ENCODE measurements around the gene FCHO2. TPM values are rescaled to one million over a fixed set of nuclear protein-coding genes. Genes with fewer than 3 reads are reported as not detected.

FCHO2 gene
- total RNA-seq, 2 donors from 2014 or later: 16.8 to 18.5 TPM

GRCh38 chr5:73129143-73129542 lies 173.3 kb downstream of the FCHO2 start:
- peaks cover 15% of the 10 kb centered on the region for H3K4me1 Mint-ChIP-seq
- H3K4me3 Mint-ChIP-seq: no peak overlapping the region
- Histone ChIP-seq H3K27me3 (ENCODE audit: control insufficient read depth, insufficient read depth, low read length, poor library complexity, severe bottlenecking) (peaks cover 7% of the 10 kb centered on the region), H3K9ac (ENCODE audit: extremely low read depth, low read length, poor library complexity, severe bottlenecking) (no peak overlapping the region), H3K4me3 (ENCODE audit: low read length) (no peak overlapping the region), H3K27ac (ENCODE audit: low read depth, low read length) (no peak overlapping the region), H3K4me1 (ENCODE audit: control insufficient read depth, insufficient read depth, low read length) (no peaks in the 10 kb centered on the region), H3K36me3 (ENCODE audit: control insufficient read depth, insufficient read depth, low read length) (no peaks in the 10 kb centered on the region), H3K9me3 (ENCODE audit: control insufficient read depth, low read length) (no peaks in the 10 kb centered on the region)
- no peaks in the 10 kb centered on the region for H3K36me3 Mint-ChIP-seq (ENCODE audit: low read depth)
- H3K9me3 Mint-ChIP-seq: peaks cover 2% of the 10 kb centered on the region
- DNase-seq: no peak
- H3K27ac Mint-ChIP-seq: no peak overlapping the region
- peaks cover 9% of the 10 kb centered on the region for H3K27me3 Mint-ChIP-seq (ENCODE audit: insufficient read depth)
- WGBS, 2 experiments (ENCODE audit: insufficient coverage in 1 of 2, insufficient read length in 1 of 2): 92% methylated on average over 2 to 5 of the region's 5 CpGs
- TF ChIP-seq CTCF (conservative IDR thresholded peaks at IDR 0.05): no peak

- WGBS, 2 experiments (ENCODE audit: insufficient coverage in 1 of 2, insufficient read length in 1 of 2): 60 to 80% methylated on average over 1 of the region's 1 CpG
- no peaks in the 10 kb centered on the region for H3K36me3 ChIP-seq (ENCODE audit: control insufficient read depth, insufficient read depth, low read length)
- no peak overlapping the region for H3K27ac ChIP-seq (ENCODE audit: low read depth, low read length)
- H3K4me3 ChIP-seq (ENCODE audit: low read length): no peak overlapping the region
- no peak for DNase-seq
- Mint-ChIP-seq H3K4me3 (no peak overlapping the region), H3K27me3 (ENCODE audit: insufficient read depth) (peaks cover 2% of the 10 kb centered on the region), H3K36me3 (ENCODE audit: low read depth) (no peaks in the 10 kb centered on the region), H3K9me3 (peaks cover 2% of the 10 kb centered on the region), H3K4me1 (peaks cover 25% of the 10 kb centered on the region), H3K27ac (no peak overlapping the region)
- H3K9ac ChIP-seq (ENCODE audit: extremely low read depth, low read length, poor library complexity, severe bottlenecking): no peak overlapping the region
- H3K9me3 ChIP-seq (ENCODE audit: control insufficient read depth, low read length): no peaks in the 10 kb centered on the region
- no peaks in the 10 kb centered on the region for H3K4me1 ChIP-seq (ENCODE audit: control insufficient read depth, insufficient read depth, low read length)
- H3K27me3 ChIP-seq (ENCODE audit: control insufficient read depth, insufficient read depth, low read length, poor library complexity, severe bottlenecking): no peaks in the 10 kb centered on the region
- TF ChIP-seq CTCF (conservative IDR thresholded peaks at IDR 0.05): no peak
Observed at GRCh38 chr5:73130811-73131210, 175.0 kb downstream of the FCHO2 start.

GRCh38 chr5:73131711-73132425 lies 176.0 kb downstream of the FCHO2 start:
- no peak overlapping the region for H3K4me3 Mint-ChIP-seq
- H3K27me3 Mint-ChIP-seq (ENCODE audit: insufficient read depth): peaks cover 2% of the 10 kb centered on the region
- H3K36me3 Mint-ChIP-seq (ENCODE audit: low read depth): no peaks in the 10 kb centered on the region
- no peak overlapping the region for H3K27ac Mint-ChIP-seq
- DNase-seq: no peak
- H3K4me1 Mint-ChIP-seq: peaks cover 27% of the 10 kb centered on the region
- no peaks in the 10 kb centered on the region for H3K36me3 ChIP-seq (ENCODE audit: control insufficient read depth, insufficient read depth, low read length)
- no peak overlapping the region for H3K27ac ChIP-seq (ENCODE audit: low read depth, low read length)
- no peaks in the 10 kb centered on the region for H3K27me3 ChIP-seq (ENCODE audit: control insufficient read depth, insufficient read depth, low read length, poor library complexity, severe bottlenecking)
- TF ChIP-seq CTCF (conservative IDR thresholded peaks at IDR 0.05): no peak
- H3K4me1 ChIP-seq (ENCODE audit: control insufficient read depth, insufficient read depth, low read length): no peaks in the 10 kb centered on the region
- H3K9ac ChIP-seq (ENCODE audit: extremely low read depth, low read length, poor library complexity, severe bottlenecking): no peak overlapping the region
- no peak overlapping the region for H3K4me3 ChIP-seq (ENCODE audit: low read length)
- no peaks in the 10 kb centered on the region for H3K9me3 ChIP-seq (ENCODE audit: control insufficient read depth, low read length)
- WGBS, 2 experiments (ENCODE audit: insufficient coverage in 1 of 2, insufficient read length in 1 of 2): 87% methylated on average over 3 of the region's 3 CpGs; no CpG with 5 or more reads in 1 of the 2 experiments
- H3K9me3 Mint-ChIP-seq: peaks cover 2% of the 10 kb centered on the region
